Mesenchymal stem cell (in vitro differentiated cells and primary cell): ENCODE results near the gene CA5A.

Source experiments
- DNase-seq: peaks from one replicate; pipeline ENCODE4 v3.0.0-alpha.2; 2013
- H2AFZ ChIP-seq: one replicate; pipeline ENCODE4 v1.6.1; 2013; ENCODE audit warnings: low read depth, mild to moderate bottlenecking, control low read depth, inconsistent platforms, low read length, moderate library complexity
- H2AK5ac ChIP-seq: 2 replicates; pipeline ENCODE4 v1.6.1; 2013; ENCODE audit warnings: low read length, moderate library complexity, mild to moderate bottlenecking, inconsistent platforms; ENCODE audit not compliant: severe bottlenecking
- H2BK120ac ChIP-seq: one replicate; pipeline ENCODE4 v1.6.1; 2013; ENCODE audit warnings: low read depth, mild to moderate bottlenecking, inconsistent platforms, low read length, moderate library complexity
- H2BK12ac ChIP-seq, 2 experiments: one replicate each; pipeline ENCODE4 v1.6.1; 2013; ENCODE audit warnings: inconsistent platforms in 2 of 2, low read length in 2 of 2, mild to moderate bottlenecking in 2 of 2, moderate library complexity in 2 of 2, control low read depth in 1 of 2
- H2BK15ac ChIP-seq: one replicate; pipeline ENCODE4 v1.6.1; 2013; ENCODE audit warnings: mild to moderate bottlenecking, low read depth, inconsistent platforms; ENCODE audit not compliant: poor library complexity, severe bottlenecking
- H2BK5ac ChIP-seq: 2 replicates; pipeline ENCODE4 v1.6.1; 2013; ENCODE audit warnings: low read depth, mild to moderate bottlenecking, low read length, control low read depth, inconsistent platforms; ENCODE audit not compliant: poor library complexity, severe bottlenecking
- H3K14ac ChIP-seq, 2 experiments: one replicate each; pipeline ENCODE4 v1.6.1; 2013; ENCODE audit warnings: inconsistent platforms in 2 of 2, low read length in 2 of 2, control low read depth in 1 of 2, mild to moderate bottlenecking in 1 of 2, moderate library complexity in 1 of 2
- H3K18ac ChIP-seq, 2 experiments: one replicate each; pipeline ENCODE4 v1.6.1; 2013; ENCODE audit warnings: inconsistent platforms in 2 of 2, low read length in 2 of 2, control low read depth in 1 of 2, low read depth in 1 of 2, mild to moderate bottlenecking in 1 of 2
- H3K23ac ChIP-seq, 2 experiments: one replicate each; pipeline ENCODE4 v1.6.1; 2013; ENCODE audit warnings: inconsistent platforms in 2 of 2, low read length in 2 of 2, mild to moderate bottlenecking in 2 of 2, moderate library complexity in 2 of 2, control low read depth in 1 of 2
- H3K27ac ChIP-seq: 2 replicates; pipeline ENCODE4 v1.5.1; 2013; ENCODE audit warnings: mild to moderate bottlenecking, moderate library complexity, low read length, control low read depth, inconsistent platforms; ENCODE audit not compliant: poor library complexity, severe bottlenecking
- H3K27me3 ChIP-seq, 2 experiments: 2 replicates each; pipeline versions ENCODE4 v1.6.1 to v1.7.0; 2013; ENCODE audit warnings: low read length in 2 of 2, mild to moderate bottlenecking in 2 of 2, moderate library complexity in 2 of 2, control low read depth in 1 of 2, inconsistent platforms in 1 of 2; ENCODE audit not compliant: control insufficient read depth in 1 of 2, insufficient read depth in 1 of 2
- H3K36me3 ChIP-seq, 2 experiments: 2 replicates each; pipeline versions ENCODE4 v1.6.1 to v1.7.0; 2013; ENCODE audit warnings: low read length in 2 of 2, control low read depth in 1 of 2, inconsistent platforms in 1 of 2, low read depth in 1 of 2, mild to moderate bottlenecking in 1 of 2; ENCODE audit not compliant: insufficient read depth in 2 of 2, control insufficient read depth in 1 of 2
- H3K4ac ChIP-seq, 2 experiments: one replicate each; pipeline ENCODE4 v1.6.1; 2013; ENCODE audit warnings: inconsistent platforms in 2 of 2, low read length in 2 of 2, mild to moderate bottlenecking in 2 of 2, moderate library complexity in 2 of 2, control low read depth in 1 of 2, low read depth in 1 of 2
- H3K4me1 ChIP-seq: 2 replicates; pipeline ENCODE4 v1.6.1; 2013; ENCODE audit warnings: low read depth, low read length, control low read depth; ENCODE audit not compliant: control insufficient read depth, insufficient read depth
- H3K4me2 ChIP-seq: 2 replicates; pipeline ENCODE4 v1.6.1; 2013; ENCODE audit warnings: low read length, mild to moderate bottlenecking, inconsistent platforms; ENCODE audit not compliant: poor library complexity, severe bottlenecking
- H3K4me3 ChIP-seq, 2 experiments: 2 replicates each; pipeline versions ENCODE4 v1.5.1 to v1.7.0; 2013; ENCODE audit warnings: low read length in 2 of 2, mild to moderate bottlenecking in 2 of 2, control low read depth in 1 of 2, low read depth in 1 of 2; ENCODE audit not compliant: insufficient read depth in 1 of 2
- H3K79me1 ChIP-seq: replicated peaks from 2 replicates; pipeline ENCODE4 v1.6.1; 2013; ENCODE audit warnings: mild to moderate bottlenecking, control low read depth, low read length, inconsistent platforms; ENCODE audit not compliant: poor library complexity, severe bottlenecking
- H3K9ac ChIP-seq: 2 replicates; pipeline ENCODE4 v1.7.0; 2013; ENCODE audit warnings: mild to moderate bottlenecking, low read length, moderate library complexity
- H3K9me3 ChIP-seq: 2 replicates; pipeline ENCODE4 v1.7.0; 2013; ENCODE audit warnings: mild to moderate bottlenecking, low read length; ENCODE audit not compliant: control insufficient read depth
- H4K8ac ChIP-seq: one replicate; pipeline ENCODE4 v1.6.1; 2013; ENCODE audit warnings: inconsistent platforms, mild to moderate bottlenecking, low read length, moderate library complexity
- H4K91ac ChIP-seq: one replicate; pipeline ENCODE4 v1.6.1; 2013; ENCODE audit warnings: mild to moderate bottlenecking, low read length, inconsistent platforms
- WGBS: methylation state at CpG from one replicate; pipeline ENCODE4 v1.1.7; 2013; ENCODE audit warnings: mixed read lengths; 5-methylcytosine and 5-hydroxymethylcytosine counted together

Gene CA5A

GRCh38 chr16:87968541-87968940 lies 32.2 kb upstream of the CA5A start:
- H2BK120ac ChIP-seq: no peak overlapping the region
- H3K9ac ChIP-seq: no peak overlapping the region
- H2AK5ac ChIP-seq: no peak overlapping the region
- H3K4ac ChIP-seq: no peak overlapping the region
- no peak overlapping the region for H2BK5ac ChIP-seq
- H3K4me2 ChIP-seq: no peak overlapping the region
- peak overlapping the region; percentile 21 for H3K27ac ChIP-seq
- H4K8ac ChIP-seq: no peak overlapping the region
- peaks cover 4 to 5% of the 10 kb centered on the region in 2 experiments for H3K36me3 ChIP-seq
- H2AFZ ChIP-seq: no peak overlapping the region
- WGBS: 89% methylated on average over 4 of the region's 7 CpGs
- H3K18ac ChIP-seq: no peak overlapping the region
- H3K79me1 ChIP-seq: peaks cover 32% of the 10 kb centered on the region
- H3K4me3 ChIP-seq: no peak overlapping the region
- no peak overlapping the region for H2BK12ac ChIP-seq
- no peak for DNase-seq
- H3K23ac ChIP-seq: no peak overlapping the region
- no peaks in the 10 kb centered on the region for H3K27me3 ChIP-seq
- H3K4me1 ChIP-seq: peaks cover 12% of the 10 kb centered on the region
- H2BK15ac ChIP-seq: no peak overlapping the region
- no peak overlapping the region for H3K14ac ChIP-seq
- H4K91ac ChIP-seq: no peak overlapping the region
- peaks cover 23% of the 10 kb centered on the region for H3K9me3 ChIP-seq

GRCh38 chr16:87966685-87967185 lies 30.4 kb upstream of the CA5A start:
- H4K91ac ChIP-seq: no peak overlapping the region
- H2AK5ac ChIP-seq: peak overlapping the region; percentile 2
- no peak overlapping the region for H4K8ac ChIP-seq
- H3K4me3 ChIP-seq: peak overlapping the region in 1 of 2 experiments; percentile 61
- H3K36me3 ChIP-seq: peaks cover 3 to 4% of the 10 kb centered on the region in 2 experiments
- H3K4ac ChIP-seq: no peak overlapping the region
- no peak overlapping the region for H2BK12ac ChIP-seq
- H3K27ac ChIP-seq: no peak overlapping the region
- DNase-seq: no peak
- WGBS: 79% methylated on average over 13 of the region's 14 CpGs
- no peak overlapping the region for H3K23ac ChIP-seq
- no peak overlapping the region for H2BK120ac ChIP-seq
- peaks cover 17% of the 10 kb centered on the region for H3K4me1 ChIP-seq
- H2BK5ac ChIP-seq: no peak overlapping the region
- H3K18ac ChIP-seq: no peak overlapping the region
- peaks cover 10% of the 10 kb centered on the region for H3K9me3 ChIP-seq
- peak overlapping the region; percentile 83 for H3K9ac ChIP-seq
- H3K4me2 ChIP-seq: no peak overlapping the region
- H3K79me1 ChIP-seq: peaks cover 30% of the 10 kb centered on the region
- H3K27me3 ChIP-seq: no peaks in the 10 kb centered on the region
- H2AFZ ChIP-seq: no peak overlapping the region
- H2BK15ac ChIP-seq: peak overlapping the region; percentile 86
- H3K14ac ChIP-seq: no peak overlapping the region

DNA sequence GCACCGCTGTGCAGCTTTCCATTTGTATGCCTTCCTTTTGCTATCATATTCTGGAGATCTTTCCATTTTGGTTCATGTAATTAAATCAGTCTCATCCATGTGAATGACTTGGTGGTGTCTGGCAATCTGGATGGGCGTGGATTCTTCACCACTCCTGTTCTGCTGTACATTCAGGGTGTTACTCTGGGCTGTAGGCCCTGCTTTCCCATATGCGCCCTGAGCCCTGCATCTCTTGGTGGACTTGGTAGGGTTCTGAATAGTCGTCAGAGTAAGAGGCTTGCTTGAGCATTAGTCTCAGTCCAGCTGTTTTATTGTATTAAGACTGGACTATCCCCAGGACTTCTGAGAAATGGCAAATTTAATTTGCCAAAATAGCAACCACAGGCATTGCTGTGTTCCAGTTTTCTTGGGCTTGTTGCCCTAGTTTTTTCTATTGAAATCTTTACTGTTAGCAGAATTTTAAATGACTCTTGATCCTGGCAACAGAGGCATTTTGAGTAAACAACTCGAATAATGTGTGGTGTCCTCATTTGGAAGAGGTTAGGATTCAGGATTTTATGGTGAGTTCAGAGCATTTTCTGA lies 29.8 kb upstream of the CA5A start:
- Histone ChIP-seq H2AK5ac (no peak overlapping the region), H3K9ac (peak overlapping the region; percentile 83), H3K4me3 (peak overlapping the region in 1 of 2 experiments; percentile 61), H3K27ac (no peak overlapping the region), H3K4me1 (peaks cover 17% of the 10 kb centered on the region), H3K4ac (no peak overlapping the region), H3K27me3 (no peaks in the 10 kb centered on the region), H2BK5ac (no peak overlapping the region), H2BK12ac (no peak overlapping the region), H3K23ac (no peak overlapping the region), H2BK120ac (no peak overlapping the region), H3K14ac (no peak overlapping the region), H2BK15ac (no peak overlapping the region), H3K4me2 (no peak overlapping the region), H4K8ac (no peak overlapping the region), H3K79me1 (peaks cover 29% of the 10 kb centered on the region), H3K18ac (no peak overlapping the region), H3K36me3 (peaks cover 2 to 3% of the 10 kb centered on the region in 2 experiments), H4K91ac (no peak overlapping the region), H2AFZ (no peak overlapping the region), H3K9me3 (peaks cover 4% of the 10 kb centered on the region)
- DNase-seq: no peak
- WGBS: 87% methylated on average over 5 of the region's 5 CpGs

- no peak overlapping the region for H2AFZ ChIP-seq
- H3K9ac ChIP-seq: no peak overlapping the region
- H3K23ac ChIP-seq: no peak overlapping the region
- H3K9me3 ChIP-seq: no peaks in the 10 kb centered on the region
- WGBS: 83% methylated on average over 11 of the region's 11 CpGs
- H2AK5ac ChIP-seq: no peak overlapping the region
- H3K36me3 ChIP-seq: no peaks in the 10 kb centered on the region
- H3K4ac ChIP-seq: no peak overlapping the region
- no peak overlapping the region for H3K4me3 ChIP-seq
- no peak overlapping the region for H2BK15ac ChIP-seq
- H3K14ac ChIP-seq: no peak overlapping the region
- H2BK5ac ChIP-seq: no peak overlapping the region
- no peak overlapping the region for H2BK12ac ChIP-seq
- peaks cover 26% of the 10 kb centered on the region for H3K79me1 ChIP-seq
- no peak overlapping the region for H3K18ac ChIP-seq
- DNase-seq: no peak
- H4K91ac ChIP-seq: peak overlapping the region; percentile 14
- no peak overlapping the region for H2BK120ac ChIP-seq
- no peak overlapping the region for H3K4me2 ChIP-seq
- no peaks in the 10 kb centered on the region for H3K27me3 ChIP-seq
- no peak overlapping the region for H4K8ac ChIP-seq
- H3K4me1 ChIP-seq: peaks cover 15% of the 10 kb centered on the region
- H3K27ac ChIP-seq: no peak overlapping the region
These were observed 29.1 kb upstream of the CA5A start for GRCh38 chr16:87965417-87965816.
